Panc1 (cell line): ENCODE measurements around the gene LYST. TPM values are rescaled to one million over a fixed set of nuclear protein-coding genes. Genes with fewer than 3 reads are reported as not detected.
A peak's percentile ranks its signal among the peaks of the same experiment; 100 is the strongest.

Experiments used
- ATAC-seq: fragments of 200-7000 bp; cut with Tn5 transposase; 2 replicates; pipeline ENCODE4 v1.9.1; 2020; ENCODE audit warnings: mild to moderate bottlenecking, moderate library complexity
- BruUV-seq: library from RNA; stranded (reverse); fragments of 400-500 nt; replicated peaks from 2 replicates; lab custom pipeline; 2021; lab: Mats Ljungman, UMichigan
- CTCF ChIA-PET: fragments of 300-600 bp; sonication (Branson Sonifier 250); formaldehyde crosslinking; loops from one replicate; lab custom pipeline; 2022; ENCODE audit warnings: antibody characterized with exemption; lab: Charles Lee
- POLR2A ChIA-PET: fragments of 300-600 bp; sonication (Branson Sonifier 250); formaldehyde crosslinking; loops from one replicate; lab custom pipeline; 2022; ENCODE audit warnings: antibody characterized with exemption; lab: Charles Lee
- DNase-seq: peaks from one replicate; pipeline ENCODE4 v3.0.0-alpha.2; 2010; ENCODE audit warnings: low read depth, low spot score
- H3K27ac ChIP-seq: 2 replicates; pipeline ENCODE4 v1.5.1; 2011; ENCODE audit warnings: mild to moderate bottlenecking, low read length, inconsistent platforms
- H3K27me3 ChIP-seq: fragments of 200-500 bp; sonication (Bioruptor generic); 2 replicates; pipeline ENCODE4 v1.6.0; 2014; ENCODE audit warnings: low read length, inconsistent platforms; ENCODE audit not compliant: control insufficient read depth, insufficient read depth
- H3K36me3 ChIP-seq: fragments of 200-500 bp; sonication (Bioruptor generic); 2 replicates; pipeline ENCODE4 v1.5.1; 2014; ENCODE audit warnings: inconsistent platforms, mild to moderate bottlenecking, low read length, moderate library complexity; ENCODE audit not compliant: control insufficient read depth, insufficient read depth
- H3K4me1 ChIP-seq: 2 replicates; pipeline ENCODE4 v1.5.1; 2011; ENCODE audit warnings: inconsistent platforms, mild to moderate bottlenecking, low read length, moderate library complexity; ENCODE audit not compliant: control insufficient read depth, insufficient read depth
- H3K4me3 ChIP-seq, 2 experiments: 2 replicates each; pipeline ENCODE4 v1.5.1; 2011 to 2012; ENCODE audit warnings: low read depth in 2 of 2, low read length in 2 of 2, mild to moderate bottlenecking in 2 of 2, inconsistent platforms in 1 of 2, moderate library complexity in 1 of 2
- H3K9me3 ChIP-seq: fragments of 200-500 bp; sonication (Bioruptor generic); 2 replicates; pipeline ENCODE4 v1.5.1; 2014; ENCODE audit warnings: low read depth, mild to moderate bottlenecking, inconsistent platforms, low read length, moderate library complexity; ENCODE audit not compliant: control insufficient read depth, insufficient read depth
- CTCF ChIP-seq: fragments of 450-650 bp; IDR thresholded peaks from 2 replicates; pipeline ENCODE4 v1.5.1; 2017; ENCODE audit warnings: mild to moderate bottlenecking
- POLR2AphosphoS5 ChIP-seq: IDR thresholded peaks from 2 replicates; pipeline ENCODE4 v1.6.1; 2012; ENCODE audit warnings: mild to moderate bottlenecking, low read depth, low read length, moderate library complexity
- REST ChIP-seq, 2 experiments: IDR thresholded peaks; 2 replicates each; pipeline ENCODE4 v1.6.1; 2011 to 2012; ENCODE audit warnings: low read depth in 2 of 2, control low read depth in 1 of 2, low read length in 1 of 2, mild to moderate bottlenecking in 1 of 2, moderate library complexity in 1 of 2; ENCODE audit not compliant: insufficient read depth in 1 of 2
- SIN3A ChIP-seq: IDR thresholded peaks from 2 replicates; pipeline ENCODE4 v1.6.1; 2012; ENCODE audit warnings: low read depth, mild to moderate bottlenecking, low read length, moderate library complexity, borderline replicate concordance; ENCODE audit not compliant: insufficient read depth
- TCF7L2 ChIP-seq: IDR thresholded peaks from 2 replicates; pipeline ENCODE4 v1.6.1; 2011; ENCODE audit warnings: mild to moderate bottlenecking, low read depth, low read length, inconsistent platforms
- in situ Hi-C: cut with HindIII; loops from 2 replicates; pipeline ENCODE4 v1.10.0; 2016; ENCODE audit warnings: low sequenced_read_pairs, low pct_unique_long_range_greater_than_20kb
- intact Hi-C: fragments of 100-400 bp; cut with micrococcal nuclease; formaldehyde crosslinking; loops from one replicate; pipeline ENCODE4 v1.10.0; 2022; ENCODE audit not compliant: unreplicated experiment
- total RNA-seq: library from RNA; stranded (reverse); gene quantifications from one replicate; pipeline ENCODE4 v1.2.1, GENCODE V29; 2021; ENCODE audit not compliant: unreplicated experiment

Gene LYST
- total RNA-seq, 1 experiment from 2014 or later = 75.2 TPM

GRCh38 chr1:235632506-235633401 lies 234.0 kb downstream of the LYST start:
- H3K9me3 ChIP-seq = no peaks in the 10 kb centered on the region
- DNase-seq = no peak
- in situ Hi-C loops (no loop called here), intact Hi-C loops (no loop called here)
- H3K4me1 ChIP-seq = no peaks in the 10 kb centered on the region; the same call in 1 of the 2 replicates
- no peak overlapping the region for H3K27ac ChIP-seq
- TF ChIP-seq CTCF (no peak), TCF7L2 (no peak), REST (IDR thresholded peaks at IDR 0.05; ENCODE audit: insufficient read depth in 1 of 2, low read depth in 2 of 2, low read length in 1 of 2) (no peak), SIN3A (no peak), POLR2AphosphoS5 (no peak)
- H3K36me3 ChIP-seq = no peaks in the 10 kb centered on the region
- BruUV-seq = no TSS peak
- no peak for ATAC-seq
- no peak overlapping the region for H3K4me3 ChIP-seq
- ChIA-PET POLR2A (interaction anchor here (0.6 kb wide), 1 partner anchor 127 kb away, joined by 4 read pairs; no protein-coding TSS in a partner anchor), CTCF (interaction anchor here (0.6 kb wide), 1 partner anchor 38 kb away, joined by 3 read pairs; no protein-coding TSS in a partner anchor)
- no peaks in the 10 kb centered on the region for H3K27me3 ChIP-seq

GRCh38 chr1:235631816-235632215 lies 234.9 kb downstream of the LYST start:
- Histone ChIP-seq H3K36me3 (no peaks in the 10 kb centered on the region), H3K4me3 (no peak overlapping the region), H3K4me1 (no peaks in the 10 kb centered on the region; the same call in 1 of the 2 replicates), H3K9me3 (no peaks in the 10 kb centered on the region), H3K27me3 (no peaks in the 10 kb centered on the region), H3K27ac (no peak overlapping the region)
- no peak for DNase-seq
- 0 out of 2 replicates have a peak, but pooled peaks have one; percentile 56 for ATAC-seq
- TF ChIP-seq TCF7L2 (no peak), SIN3A (no peak), POLR2AphosphoS5 (no peak), CTCF (no peak), REST (IDR thresholded peaks at IDR 0.05; ENCODE audit: insufficient read depth in 1 of 2, low read depth in 2 of 2, low read length in 1 of 2) (no peak)
- CTCF ChIA-PET = interaction anchor here (0.6 kb wide), 2 partner anchors 33 to 38 kb away, joined by 3 read pairs; no protein-coding TSS in a partner anchor
- POLR2A ChIA-PET = interaction anchor here (0.6 kb wide), 1 partner anchor 126 kb away, joined by 4 read pairs; no protein-coding TSS in a partner anchor
- in situ Hi-C loops (no loop called here), intact Hi-C loops (no loop called here)
- BruUV-seq = no TSS peak
